ENCODE measurements around the gene GNB1L. TPM values are rescaled to one million over a fixed set of nuclear protein-coding genes. Genes with fewer than 3 reads are reported as not detected.

The GNB1L gene
- total RNA-seq, 1 donor from 2014 or later = 7.0 TPM

- no peak for DNase-seq (ENCODE audit: low read depth)
- no peak for TF ChIP-seq CTCF (IDR thresholded peaks at IDR 0.05; ENCODE audit: insufficient read depth, low read length, poor library complexity, severe bottlenecking)
- Histone ChIP-seq H3K27me3 (ENCODE audit: control insufficient read depth, insufficient read depth, low read length) (no peaks in the 10 kb centered on the region), H3K36me3 (ENCODE audit: control insufficient read depth, insufficient read depth, low read length) (no peaks in the 10 kb centered on the region), H3K4me3 (ENCODE audit: low read depth, low read length) (no peak overlapping the region)
Observed at GRCh38 chr22:19816372-19817119, 38.1 kb downstream of the GNB1L start.

GRCh38 chr22:19815823-19816290 lies 38.8 kb downstream of the GNB1L start:
- no peak for DNase-seq (ENCODE audit: low read depth)
- Histone ChIP-seq H3K27me3 (ENCODE audit: control insufficient read depth, insufficient read depth, low read length) (no peaks in the 10 kb centered on the region), H3K4me3 (ENCODE audit: low read depth, low read length) (no peak overlapping the region), H3K36me3 (ENCODE audit: control insufficient read depth, insufficient read depth, low read length) (no peaks in the 10 kb centered on the region)
- TF ChIP-seq CTCF (IDR thresholded peaks at IDR 0.05; ENCODE audit: insufficient read depth, low read length, poor library complexity, severe bottlenecking) = no peak

- TF ChIP-seq CTCF (IDR thresholded peaks at IDR 0.05; ENCODE audit: insufficient read depth, low read length, poor library complexity, severe bottlenecking) = no peak
- no peak for DNase-seq (ENCODE audit: low read depth)
Observed at GRCh38 chr22:19815093-19815822, 39.4 kb downstream of the GNB1L start.

GRCh38 chr22:19814428-19814827 lies 40.2 kb downstream of the GNB1L start:
- no peak overlapping the region for H3K4me3 ChIP-seq (ENCODE audit: low read depth, low read length)
- DNase-seq (ENCODE audit: low read depth) = no peak
- TF ChIP-seq CTCF (IDR thresholded peaks at IDR 0.05; ENCODE audit: insufficient read depth, low read length, poor library complexity, severe bottlenecking) = no peak
- H3K27me3 ChIP-seq (ENCODE audit: control insufficient read depth, insufficient read depth, low read length) = no peaks in the 10 kb centered on the region
- H3K36me3 ChIP-seq (ENCODE audit: control insufficient read depth, insufficient read depth, low read length) = no peaks in the 10 kb centered on the region

More at GRCh38 chr22:19815093-19815822, 39.4 kb downstream of the GNB1L start:
- Histone ChIP-seq H3K27me3 (ENCODE audit: control insufficient read depth, insufficient read depth, low read length) (no peaks in the 10 kb centered on the region), H3K36me3 (ENCODE audit: control insufficient read depth, insufficient read depth, low read length) (no peaks in the 10 kb centered on the region), H3K4me3 (ENCODE audit: low read depth, low read length) (no peak overlapping the region)

GRCh38 chr22:19812910-19813309 lies 41.8 kb downstream of the GNB1L start:
- Histone ChIP-seq H3K4me3 (ENCODE audit: low read depth, low read length) (no peak overlapping the region), H3K27me3 (ENCODE audit: control insufficient read depth, insufficient read depth, low read length) (no peaks in the 10 kb centered on the region), H3K36me3 (ENCODE audit: control insufficient read depth, insufficient read depth, low read length) (no peaks in the 10 kb centered on the region)
- DNase-seq (ENCODE audit: low read depth) = no peak
- no peak for TF ChIP-seq CTCF (IDR thresholded peaks at IDR 0.05; ENCODE audit: insufficient read depth, low read length, poor library complexity, severe bottlenecking)
